ENCODE measurements around the gene SYNDIG1. TPM values are rescaled to one million over a fixed set of nuclear protein-coding genes. Genes with fewer than 3 reads are reported as not detected.

Gene SYNDIG1
- total RNA-seq, 2 donors from 2014 or later, result 0.73 to 4.5 TPM

GRCh38 chr20:24636626-24637025, 167.2 kb downstream of the SYNDIG1 start:
- Histone ChIP-seq H3K9me3 (no peaks in the 10 kb centered on the region), H3K36me3 (no peaks in the 10 kb centered on the region), H3K4me3 (no peak overlapping the region), H3K27me3 (replicated peaks; ENCODE audit: insufficient read depth) (no peaks in the 10 kb centered on the region), H3K27ac (no peak overlapping the region), H3K4me1 (replicated peaks) (no peaks in the 10 kb centered on the region)
- intact Hi-C loops (cut with DNase I), result no loop called here
- 70% methylated on average over 2 of the region's 2 CpGs for WGBS
- DNase-seq (ENCODE audit: low spot score), result no peak
- TF ChIP-seq POLR2A (IDR thresholded peaks at IDR 0.05), result no peak

GRCh38 chr20:24637087-24637486, 167.7 kb downstream of the SYNDIG1 start:
- no peaks in the 10 kb centered on the region for H3K27me3 ChIP-seq (replicated peaks; ENCODE audit: insufficient read depth)
- no peaks in the 10 kb centered on the region for H3K9me3 ChIP-seq
- TF ChIP-seq POLR2A (IDR thresholded peaks at IDR 0.05), result no peak
- no peak for TF ChIP-seq CTCF (IDR thresholded peaks at IDR 0.05)
- intact Hi-C loops (cut with DNase I), result no loop called here
- no peaks in the 10 kb centered on the region for H3K4me1 ChIP-seq (replicated peaks)
- H3K27ac ChIP-seq, result no peak overlapping the region
- DNase-seq (ENCODE audit: low spot score), result no peak
- H3K36me3 ChIP-seq, result no peaks in the 10 kb centered on the region
- no peak overlapping the region for H3K4me3 ChIP-seq
- WGBS, result 93% methylated on average over 4 of the region's 4 CpGs

GRCh38 chr20:24637941-24638340, 168.5 kb downstream of the SYNDIG1 start:
- no peaks in the 10 kb centered on the region for H3K36me3 ChIP-seq
- no peaks in the 10 kb centered on the region for H3K4me1 ChIP-seq (replicated peaks)
- H3K4me3 ChIP-seq, result no peak overlapping the region
- no peaks in the 10 kb centered on the region for H3K27me3 ChIP-seq (replicated peaks; ENCODE audit: insufficient read depth)
- intact Hi-C loops (cut with DNase I), result no loop called here
- WGBS, result 78% methylated on average over 6 of the region's 6 CpGs
- no peak for DNase-seq (ENCODE audit: low spot score)
- H3K27ac ChIP-seq, result no peak overlapping the region
- TF ChIP-seq POLR2AphosphoS5 (IDR thresholded peaks at IDR 0.05) (no peak), POLR2A (IDR thresholded peaks at IDR 0.05) (no peak), CTCF (IDR thresholded peaks at IDR 0.05) (no peak)
- H3K9me3 ChIP-seq, result no peaks in the 10 kb centered on the region

- Histone ChIP-seq H3K4me3 (no peak overlapping the region), H3K9me3 (no peaks in the 10 kb centered on the region), H3K4me1 (replicated peaks) (no peaks in the 10 kb centered on the region), H3K27ac (no peak overlapping the region), H3K36me3 (no peaks in the 10 kb centered on the region), H3K27me3 (replicated peaks; ENCODE audit: insufficient read depth) (no peaks in the 10 kb centered on the region)
- intact Hi-C loops (cut with DNase I), result no loop called here
- DNase-seq (ENCODE audit: low spot score), result no peak
- 83% methylated on average over 12 of the region's 12 CpGs for WGBS
- TF ChIP-seq POLR2A (IDR thresholded peaks at IDR 0.05) (no peak), CTCF (IDR thresholded peaks at IDR 0.05) (no peak), POLR2AphosphoS5 (IDR thresholded peaks at IDR 0.05) (no peak)
Measured at GRCh38 chr20:24638591-24639548, 169.4 kb downstream of the SYNDIG1 start.

GRCh38 chr20:24640276-24640675, 170.8 kb downstream of the SYNDIG1 start:
- H3K4me1 ChIP-seq (replicated peaks), result no peaks in the 10 kb centered on the region
- H3K9me3 ChIP-seq, result no peaks in the 10 kb centered on the region
- no peaks in the 10 kb centered on the region for H3K36me3 ChIP-seq
- no peak for DNase-seq (ENCODE audit: low spot score)
- WGBS, result 91% methylated on average over 2 of the region's 2 CpGs
- intact Hi-C loops (cut with DNase I), result no loop called here
- H3K27ac ChIP-seq, result no peak overlapping the region
- TF ChIP-seq POLR2AphosphoS5 (IDR thresholded peaks at IDR 0.05) (no peak), CTCF (IDR thresholded peaks at IDR 0.05) (no peak)
- H3K27me3 ChIP-seq (replicated peaks; ENCODE audit: insufficient read depth), result no peaks in the 10 kb centered on the region
- no peak overlapping the region for H3K4me3 ChIP-seq

Measured in prostate gland (tissue), 2 donors.